HG02884 (cell line): ENCODE data around the gene WDR70.
"Not testable (repeated sequence)": the region's sequence is repeated elsewhere in the genome, so short reads cannot be mapped to it uniquely, and the experiment has no call there.

ENCODE experiments used
- ATAC-seq: cut with Tn5 transposase; IDR thresholded peaks from one replicate; pipeline ENCODE4 v1.9.1; 2021; ENCODE audit warnings: mild to moderate bottlenecking, moderate library complexity; ENCODE audit not compliant: unreplicated experiment

The WDR70 gene

DNA sequence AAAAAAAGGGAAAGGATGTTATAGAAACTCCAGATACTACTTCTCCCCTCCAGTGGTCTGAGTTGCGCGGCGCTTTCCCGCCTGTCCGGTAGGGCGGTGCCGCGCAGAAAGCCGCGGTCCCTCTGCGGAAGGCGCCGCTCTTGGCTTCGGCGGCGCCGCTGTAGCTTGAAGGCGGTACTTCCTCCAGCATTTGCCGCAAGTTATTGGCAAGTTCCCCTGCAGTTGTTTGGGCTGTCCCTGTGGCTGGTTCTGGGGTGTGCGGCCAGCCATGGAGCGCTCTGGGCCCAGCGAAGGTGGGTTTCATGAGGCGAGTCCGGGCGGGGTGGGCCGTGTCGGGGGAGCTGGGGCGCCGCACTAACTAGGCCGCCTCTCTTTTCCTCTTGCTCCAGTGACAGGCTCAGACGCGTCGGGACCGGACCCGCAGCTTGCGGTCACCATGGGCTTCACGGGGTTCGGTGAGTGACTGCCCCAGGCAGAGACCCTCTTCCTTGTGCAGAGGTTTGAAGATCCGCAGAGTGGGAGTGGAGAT, at the start of gene WDR70:
TSS of gene WDR70 (plus strand) at position 219 of the 529 bp plus-strand sequence. CDS start at position 269, 50 bp downstream.
- peak; percentile 99 for ATAC-seq

- not testable (repeated sequence) for ATAC-seq
Observed at GRCh38 chr5:37334754-37335153, 44.4 kb upstream of the WDR70 start.

DNA sequence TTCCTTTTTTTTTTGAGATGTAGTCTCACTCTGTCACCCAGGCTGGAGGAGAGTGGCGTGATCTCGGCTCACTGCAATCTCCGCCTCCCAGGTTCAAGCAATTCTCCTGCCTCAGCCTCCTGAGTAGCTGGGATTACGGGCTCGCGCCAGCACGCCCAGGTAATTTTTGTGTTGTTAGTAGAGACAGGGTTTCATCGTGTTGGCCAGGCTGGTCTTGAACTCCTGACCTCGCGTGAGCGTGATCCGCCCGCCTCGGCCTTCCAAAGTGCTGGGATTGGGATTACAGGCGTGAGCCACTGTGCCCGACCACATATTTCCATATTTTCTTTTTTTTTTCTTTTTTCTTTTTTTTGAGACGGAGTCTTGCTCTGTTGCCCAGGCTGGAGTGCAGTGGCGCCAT, 36.4 kb upstream of the WDR70 start:
- ATAC-seq = not testable (repeated sequence)

DNA sequence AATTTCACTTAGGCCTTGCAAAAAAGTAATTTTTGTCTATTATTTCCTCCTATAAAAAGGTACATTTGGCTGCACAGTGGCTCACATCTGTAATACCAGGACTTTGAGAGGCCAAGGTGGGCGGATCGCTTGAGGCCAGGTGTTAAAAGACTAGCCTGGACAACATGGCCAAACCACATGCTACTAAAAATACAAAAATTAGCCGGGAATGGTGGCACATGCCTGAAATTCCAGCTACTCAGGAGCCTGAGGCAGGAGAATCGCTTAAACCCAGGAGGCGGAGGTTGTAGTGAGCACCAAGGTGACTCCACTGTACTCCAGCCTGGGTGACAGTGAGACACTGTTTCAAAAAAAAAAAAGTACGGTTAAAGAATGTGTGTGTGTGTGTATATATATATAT, 24.0 kb upstream of the WDR70 start:
- ATAC-seq = no peak

GRCh38 chr5:37370550-37370863, 8.6 kb upstream of the WDR70 start:
- peak; percentile 38 for ATAC-seq

DNA sequence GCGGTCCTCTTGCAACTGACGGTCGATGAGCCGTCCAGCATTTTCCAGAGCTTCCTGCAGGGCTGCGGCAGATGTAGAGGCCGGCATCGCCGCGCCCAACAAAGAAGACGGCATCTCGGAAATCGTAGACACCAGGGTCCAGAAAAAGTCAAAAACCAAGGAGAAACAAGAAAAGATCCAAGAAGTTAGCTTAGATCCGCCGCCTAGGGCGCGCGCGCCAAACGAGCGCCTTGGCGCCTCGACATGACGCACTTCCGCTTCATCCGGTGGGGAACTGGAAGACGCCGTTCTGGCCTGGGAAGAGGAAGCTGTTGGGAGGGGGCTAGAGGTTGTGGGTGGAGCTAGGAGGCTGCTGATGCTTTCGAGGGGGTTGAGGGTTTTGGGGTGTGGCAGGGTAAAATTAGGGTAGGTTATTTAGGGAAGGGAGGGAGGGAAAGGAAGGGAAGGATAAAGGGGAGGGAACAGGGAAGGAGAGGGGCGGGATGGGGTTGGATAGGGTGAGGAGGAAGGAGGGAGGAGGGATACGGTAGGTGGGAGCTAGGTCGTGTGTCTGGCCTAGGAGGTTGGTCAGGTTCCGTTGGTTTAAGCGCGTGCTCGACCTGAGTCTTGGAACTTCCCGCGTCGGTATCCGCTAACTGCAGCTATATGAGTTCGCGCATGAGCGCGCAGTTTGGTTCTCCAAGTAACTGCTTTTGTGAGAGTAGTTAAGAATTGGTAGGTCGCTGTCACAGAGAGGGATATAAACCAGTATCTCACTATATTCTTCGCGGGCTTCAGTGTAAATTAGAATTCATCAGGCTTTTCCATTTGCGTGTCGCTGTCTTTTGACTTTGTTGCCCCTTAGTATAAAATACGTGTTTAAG, 8.0 kb upstream of the WDR70 start, which contains the start of gene NUP155:
TSS of gene NUP155 (minus strand) at position 243 of the 863 bp plus-strand sequence. CDS start at position 114, 129 bp downstream.
- ATAC-seq = peak; percentile 87

GRCh38 chr5:37375091-37375490, 4.0 kb upstream of the WDR70 start:
- no peak for ATAC-seq

DNA sequence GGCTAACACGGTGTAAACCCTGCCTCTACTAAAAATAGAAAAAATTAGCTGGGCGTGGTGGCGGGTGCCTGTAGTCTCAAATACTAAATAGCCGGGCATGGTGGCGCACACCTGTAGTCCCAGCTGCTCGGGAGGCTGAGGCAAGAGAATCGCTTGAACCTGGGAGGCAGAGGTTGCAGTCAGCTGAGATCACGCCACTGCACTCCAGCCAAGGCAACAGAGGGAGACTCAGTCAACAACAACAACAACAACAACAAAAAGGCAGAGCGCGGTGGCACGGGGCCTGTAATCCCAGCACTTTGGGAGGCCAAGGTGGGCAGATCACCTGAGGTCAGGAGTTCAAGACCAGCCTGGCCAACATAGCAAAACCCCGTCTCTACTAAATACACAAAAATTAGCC, 1.1 kb upstream of the WDR70 start:
- not testable (repeated sequence) for ATAC-seq

DNA sequence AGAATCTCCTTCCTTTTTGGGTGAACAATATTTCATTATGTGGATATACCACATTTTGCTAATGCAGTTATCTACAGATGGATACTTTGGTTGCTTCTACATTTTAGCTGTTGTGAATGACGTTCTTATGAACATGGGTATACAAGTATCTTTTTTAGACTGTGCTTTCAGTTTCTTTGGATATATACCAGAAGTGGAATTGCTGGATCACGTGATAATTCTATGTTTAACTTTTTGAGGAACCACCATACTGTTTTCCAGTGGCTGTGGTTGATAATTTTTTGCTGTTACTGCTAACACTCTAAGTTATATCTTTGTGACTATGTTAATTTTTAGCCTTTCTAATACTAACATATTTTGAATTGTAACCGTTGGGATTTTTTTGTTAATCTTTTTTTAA, 12.5 kb downstream of the WDR70 start:
- ATAC-seq = no peak

GRCh38 chr5:37396352-37396751, 17.2 kb downstream of the WDR70 start:
- no peak for ATAC-seq

GRCh38 chr5:37400501-37400900, 21.4 kb downstream of the WDR70 start:
- ATAC-seq = no peak

DNA sequence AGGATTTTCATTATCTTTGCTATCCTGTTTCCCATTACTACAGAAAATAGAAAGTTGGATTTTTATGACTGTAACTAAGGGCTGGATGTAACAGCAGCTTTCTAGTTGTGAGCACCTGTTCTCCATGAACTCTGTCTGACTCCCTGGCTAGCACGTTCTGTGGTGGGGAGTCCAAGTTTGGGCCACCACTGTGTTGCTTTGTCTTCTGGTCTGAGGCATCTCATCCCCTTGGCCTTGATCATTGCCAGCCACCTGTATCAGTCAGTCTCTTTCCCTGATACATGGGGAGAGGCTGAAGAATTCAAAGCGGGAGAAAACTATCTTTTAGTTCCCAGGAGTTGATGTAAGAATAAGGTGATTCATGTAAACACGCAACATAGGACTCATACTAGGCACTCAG, 33.4 kb downstream of the WDR70 start:
- ATAC-seq = no peak

- ATAC-seq = not testable (repeated sequence)
Observed at GRCh38 chr5:37415456-37415855, 36.3 kb downstream of the WDR70 start.

DNA sequence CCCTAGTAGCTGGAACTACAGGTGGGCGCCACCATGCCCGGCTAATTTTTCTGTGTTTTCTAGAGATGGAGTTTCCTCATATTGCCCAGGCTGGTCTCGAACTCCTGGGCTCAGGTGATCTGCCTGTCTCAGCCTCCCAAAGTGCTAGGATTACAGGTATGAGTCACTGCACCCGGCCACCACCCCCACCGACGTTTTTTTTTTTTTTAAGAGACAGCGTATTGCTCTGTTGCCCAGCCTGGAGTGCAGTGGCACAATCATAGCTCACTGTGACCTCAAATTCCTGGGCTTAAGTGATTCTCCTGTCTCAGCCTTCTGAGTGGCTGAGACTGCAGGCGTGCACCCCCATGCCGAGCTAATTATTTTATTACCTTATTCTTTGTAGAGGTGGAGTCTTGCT, 38.2 kb downstream of the WDR70 start:
- ATAC-seq = no peak

- no peak for ATAC-seq
Observed at GRCh38 chr5:37424441-37424840, 45.3 kb downstream of the WDR70 start.

DNA sequence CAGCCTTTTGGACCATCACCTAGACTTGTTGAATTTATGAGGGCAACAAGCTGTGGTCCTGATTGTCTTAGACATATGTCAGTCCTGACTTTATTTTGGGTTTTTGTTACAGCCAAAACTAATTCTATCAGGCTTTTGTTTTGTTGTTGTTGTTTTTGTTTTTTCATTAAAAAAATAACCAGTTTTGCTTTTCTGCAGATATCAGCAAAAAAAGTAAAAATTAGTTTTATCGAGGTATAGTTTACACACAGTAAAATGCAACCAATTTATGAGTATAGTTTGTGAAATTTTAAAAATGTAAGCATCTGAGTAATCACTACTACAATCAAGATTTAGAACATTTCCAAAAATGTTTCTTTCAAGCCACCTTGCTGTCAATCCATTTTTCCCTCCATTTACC, 48.9 kb downstream of the WDR70 start:
- ATAC-seq = no peak

DNA sequence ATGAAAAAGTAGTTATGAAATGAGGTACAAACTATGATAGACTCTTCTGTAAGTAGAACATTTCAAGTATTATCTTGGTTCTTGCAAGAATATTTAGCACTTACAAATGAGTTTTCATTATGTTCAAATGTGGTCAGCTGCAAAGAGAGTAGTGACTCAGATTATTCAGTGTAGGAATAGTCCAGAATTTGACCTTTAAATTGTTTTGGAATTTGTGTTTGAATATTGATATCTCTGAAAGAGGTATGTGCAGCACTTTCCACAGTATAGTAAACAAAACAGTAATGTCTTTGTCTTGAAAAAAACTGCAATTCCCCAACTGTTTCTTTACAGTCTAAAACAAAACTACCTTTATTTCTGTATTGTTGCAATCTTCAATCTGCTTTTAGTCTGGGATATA, 56.1 kb downstream of the WDR70 start:
- no peak for ATAC-seq

DNA sequence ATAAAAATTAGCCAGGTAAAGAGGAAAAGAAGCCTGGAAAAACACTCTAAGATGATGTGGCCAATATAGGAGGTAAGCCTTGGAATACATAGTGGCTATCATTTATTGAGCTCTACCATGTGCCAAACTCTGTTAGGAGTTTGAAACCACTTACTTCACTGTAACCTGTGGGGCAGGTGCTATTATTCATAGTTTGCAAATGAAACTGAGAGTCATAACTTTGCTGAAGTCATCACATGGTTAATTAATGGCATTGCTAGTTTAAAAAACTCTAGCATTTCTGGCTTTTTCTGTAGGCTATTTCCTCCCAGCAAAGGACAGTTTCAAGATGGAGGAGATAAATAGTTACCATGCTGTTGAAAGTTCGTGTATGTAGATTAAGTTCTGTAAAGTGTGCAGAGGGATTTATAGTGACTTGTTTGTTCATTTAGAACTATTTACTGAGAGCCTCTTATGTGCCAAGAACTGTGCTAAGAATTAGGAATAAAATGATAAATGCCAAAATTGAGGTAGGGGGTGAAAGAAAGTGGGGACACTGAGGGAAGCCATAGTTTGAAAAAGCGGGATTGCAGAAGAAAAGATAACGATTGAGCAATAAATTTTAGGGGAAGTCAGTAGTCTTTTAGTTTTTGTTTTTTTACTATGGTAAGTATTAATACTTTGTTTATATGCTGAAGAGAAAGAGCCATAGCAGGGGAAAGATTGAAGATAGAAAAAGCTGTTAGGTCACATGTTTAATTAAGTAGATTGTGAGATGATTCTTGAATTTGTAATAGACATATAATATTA, 57.2 kb downstream of the WDR70 start:
- ATAC-seq = no peak

DNA sequence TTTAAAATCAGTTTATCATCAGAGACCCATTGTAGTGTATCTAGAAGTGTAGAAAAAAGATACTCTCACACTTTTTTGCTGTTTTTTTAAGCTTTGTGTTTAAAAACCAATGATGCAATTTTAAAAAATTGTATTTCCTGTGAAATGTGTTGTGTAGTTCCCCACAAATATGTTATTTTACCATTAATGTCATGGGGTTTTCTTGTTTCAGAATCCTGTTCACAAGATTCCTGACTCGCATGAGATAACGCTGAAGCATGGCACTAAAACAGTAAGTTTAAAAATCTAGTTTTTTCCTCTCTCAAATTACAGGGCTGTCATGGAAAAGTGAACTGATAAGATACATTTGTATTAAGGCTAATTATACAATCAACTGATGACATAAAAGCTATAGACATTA, 58.6 kb downstream of the WDR70 start:
- no peak for ATAC-seq

DNA sequence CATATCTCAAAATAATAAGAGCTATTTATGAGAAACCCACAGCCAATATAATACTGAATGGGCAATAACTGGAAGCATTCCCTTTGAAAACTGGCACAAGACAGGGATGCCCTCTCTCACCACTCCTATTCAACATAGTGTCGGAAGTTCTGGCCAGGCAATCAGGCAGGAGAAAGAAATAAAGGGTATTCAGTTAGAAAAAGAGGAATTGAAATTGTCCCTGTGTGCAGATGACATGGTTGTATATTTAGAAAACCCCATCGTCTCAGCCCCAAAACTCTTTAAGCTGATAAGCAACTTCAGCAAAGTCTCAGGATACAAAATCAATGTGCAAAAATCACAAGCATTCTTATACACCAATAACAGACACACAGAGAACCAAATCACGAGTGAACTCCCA, 66.7 kb downstream of the WDR70 start:
- ATAC-seq = not testable (repeated sequence)

- no peak for ATAC-seq
Observed at GRCh38 chr5:37448941-37449340, 69.8 kb downstream of the WDR70 start.

GRCh38 chr5:37451991-37452390, 72.9 kb downstream of the WDR70 start:
- ATAC-seq = not testable (repeated sequence)
